NCI-H69 (cell line): Measurements from ENCODE around the gene FBXW11.
A peak's percentile ranks its signal among the peaks of the same experiment; 100 is the strongest.

Experiments used
- DNase-seq: peaks from one replicate; lab custom pipeline; 2025; lab: John Stamatoyannopoulos, UW

Gene FBXW11

GRCh38 chr5:171841984-171842776 is 164.3 kb downstream of the FBXW11 start:
- no peak for DNase-seq

GRCh38 chr5:171840711-171841522 is 165.5 kb downstream of the FBXW11 start:
- DNase-seq: no peak

- DNase-seq: peak; percentile 47
Observed at GRCh38 chr5:171840066-171840465, 166.4 kb downstream of the FBXW11 start.

- no peak for DNase-seq
Observed at GRCh38 chr5:171839112-171839511, 167.3 kb downstream of the FBXW11 start.

GRCh38 chr5:171838066-171838465 is 168.4 kb downstream of the FBXW11 start:
- no peak for DNase-seq

GRCh38 chr5:171837522-171837921 is 168.9 kb downstream of the FBXW11 start:
- DNase-seq: no peak

GRCh38 chr5:171835066-171835465 is 171.4 kb downstream of the FBXW11 start:
- DNase-seq: peak; percentile 31

GRCh38 chr5:171834461-171834860 is 172.0 kb downstream of the FBXW11 start:
- DNase-seq: no peak

GRCh38 chr5:171832775-171833174 is 173.7 kb downstream of the FBXW11 start:
- DNase-seq: no peak

- no peak for DNase-seq
Observed at GRCh38 chr5:171830686-171831085, 175.8 kb downstream of the FBXW11 start.

GRCh38 chr5:171827162-171827561 is 179.3 kb downstream of the FBXW11 start:
- DNase-seq: no peak

GRCh38 chr5:171826132-171826531 is 180.3 kb downstream of the FBXW11 start:
- DNase-seq: no peak

- no peak for DNase-seq
Observed at GRCh38 chr5:171825051-171825450, 181.4 kb downstream of the FBXW11 start.

- no peak for DNase-seq
Observed at GRCh38 chr5:171823269-171823668, 183.2 kb downstream of the FBXW11 start.

- no peak for DNase-seq
Observed at GRCh38 chr5:171821286-171821685, 185.2 kb downstream of the FBXW11 start.

GRCh38 chr5:171820561-171820960 is 185.9 kb downstream of the FBXW11 start:
- no peak for DNase-seq

- no peak for DNase-seq
Observed at GRCh38 chr5:171816666-171817065, 189.8 kb downstream of the FBXW11 start.

- no peak for DNase-seq
Observed at GRCh38 chr5:171813813-171814490, 192.5 kb downstream of the FBXW11 start.

GRCh38 chr5:171813270-171813669 is 193.2 kb downstream of the FBXW11 start:
- no peak for DNase-seq
